OCI-LY3 (cell line): Measurements from ENCODE around the gene MORF4L2.
A peak's percentile ranks its signal among the peaks of the same experiment; 100 is the strongest.

ENCODE experiments used
- H2AFZ ChIP-seq: fragments of 200-600, 300-600 bp; shearing (Covaris generic); 2 replicates; pipeline ENCODE4 v1.6.0; 2014; ENCODE audit warnings: antibody characterized with exemption, low read depth, low read length
- H3K27ac ChIP-seq: fragments of 200-600, 300-600 bp; sonication (generic); 2 replicates; pipeline ENCODE4 v1.5.1; 2014; ENCODE audit warnings: mild to moderate bottlenecking, low read length, moderate library complexity, mixed read lengths
- H3K27me3 ChIP-seq: fragments of 200-600, 300-600 bp; sonication (generic); 2 replicates; pipeline ENCODE4 v1.6.1; 2014; ENCODE audit warnings: low read depth, low read length, mixed read lengths
- H3K36me3 ChIP-seq: fragments of 200-600, 300-600 bp; sonication (generic); replicated peaks from 2 replicates; pipeline ENCODE3; 2014; ENCODE audit warnings: low read depth, low read length, mixed read lengths
- H3K4me1 ChIP-seq: fragments of 300-600, 200-600 bp; sonication (generic); 2 replicates; pipeline ENCODE4 v1.6.1; 2014; ENCODE audit warnings: low read length, mixed read lengths
- H3K4me2 ChIP-seq: fragments of 200-600, 300-600 bp; sonication (generic); 2 replicates; pipeline ENCODE4 v1.6.1; 2014; ENCODE audit warnings: low read length, mixed read lengths
- H3K4me3 ChIP-seq: fragments of 300-600, 200-600 bp; sonication (generic); 2 replicates; pipeline ENCODE4 v1.5.1; 2014; ENCODE audit warnings: antibody characterized with exemption, mild to moderate bottlenecking, low read length, moderate library complexity
- H3K79me2 ChIP-seq: fragments of 300-600, 200-600 bp; shearing (Covaris generic); 2 replicates; pipeline ENCODE4 v1.6.1; 2014; ENCODE audit warnings: mild to moderate bottlenecking, low read length, mixed read lengths
- H3K9ac ChIP-seq: fragments of 300-600, 200-600 bp; shearing (Covaris generic); 2 replicates; pipeline ENCODE4 v1.6.0; 2014; ENCODE audit warnings: mild to moderate bottlenecking, low read length, moderate library complexity
- H3K9me3 ChIP-seq: fragments of 200-600, 300-600 bp; shearing (Covaris generic); 2 replicates; pipeline ENCODE4 v1.6.1; 2014; ENCODE audit warnings: low read length, mixed read lengths; ENCODE audit not compliant: insufficient read depth
- H4K20me1 ChIP-seq: fragments of 200-600, 300-600 bp; sonication (generic); 2 replicates; pipeline ENCODE4 v1.6.1; 2016; ENCODE audit warnings: low read length, mixed read lengths; ENCODE audit not compliant: insufficient read depth
- EZH2phosphoT487 ChIP-seq: fragments of 200-600 bp; shearing (Covaris generic); IDR thresholded peaks from 2 replicates; pipeline ENCODE4 v1.6.1; 2018; ENCODE audit warnings: antibody characterized with exemption, mixed run types, low read depth
- TF ChIP-seq, protein P1 (sequence below): fragments of 200-600, 300-600 bp; sonication (generic); IDR thresholded peaks from 2 replicates; pipeline ENCODE4 v1.5.1; 2014; ENCODE audit warnings: antibody characterized with exemption, low read length, low read depth

Gene MORF4L2

DNA sequence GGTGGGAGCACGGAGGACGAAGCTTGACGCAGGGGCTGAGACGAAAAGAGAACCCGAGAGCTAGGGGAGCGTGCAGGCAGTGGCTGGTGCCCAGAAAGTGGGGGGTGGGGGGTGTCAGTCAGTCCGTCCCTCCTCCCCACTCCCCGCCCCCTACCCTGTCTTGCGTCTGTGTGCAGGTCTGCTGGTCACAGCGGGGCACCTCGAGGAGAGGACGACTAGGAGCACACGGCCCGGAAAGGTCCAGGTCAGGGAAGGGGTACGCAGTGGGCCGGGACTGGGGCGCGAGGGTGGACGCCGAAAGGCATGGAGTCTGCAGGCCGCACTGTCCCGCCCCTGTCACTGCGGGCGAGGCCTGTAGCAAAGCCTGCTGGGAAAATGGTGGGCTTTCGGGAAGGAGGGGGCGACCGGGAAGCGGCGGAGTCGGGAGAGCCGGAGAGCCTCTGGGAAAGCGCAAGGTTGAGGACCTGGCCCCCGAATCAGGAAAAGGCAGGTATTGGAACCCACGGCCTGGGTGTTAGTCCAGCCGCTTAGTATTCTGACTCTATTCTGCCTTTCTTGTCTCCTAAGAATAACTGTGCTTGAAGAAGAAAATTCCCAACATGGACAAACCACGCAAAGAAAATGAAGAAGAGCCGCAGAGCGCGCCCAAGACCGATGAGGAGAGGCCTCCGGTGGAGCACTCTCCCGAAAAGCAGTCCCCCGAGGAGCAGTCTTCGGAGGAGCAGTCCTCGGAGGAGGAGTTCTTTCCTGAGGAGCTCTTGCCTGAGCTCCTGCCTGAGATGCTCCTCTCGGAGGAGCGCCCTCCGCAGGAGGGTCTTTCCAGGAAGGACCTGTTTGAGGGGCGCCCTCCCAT is 57.0 kb downstream of the MORF4L2 start:
- peaks cover 3% of the 10 kb centered on the region; the same call in 1 of the 2 replicates for H3K4me1 ChIP-seq
- no peaks in the 10 kb centered on the region for H3K79me2 ChIP-seq
- no peaks in the 10 kb centered on the region for H3K27me3 ChIP-seq
- no peaks in the 10 kb centered on the region for H3K36me3 ChIP-seq
- H3K27ac ChIP-seq = peak overlapping the region; percentile 27; the same call in 1 of the 2 replicates
- TF ChIP-seq EZH2phosphoT487 = no peak
- TF ChIP-seq, protein P1, sequence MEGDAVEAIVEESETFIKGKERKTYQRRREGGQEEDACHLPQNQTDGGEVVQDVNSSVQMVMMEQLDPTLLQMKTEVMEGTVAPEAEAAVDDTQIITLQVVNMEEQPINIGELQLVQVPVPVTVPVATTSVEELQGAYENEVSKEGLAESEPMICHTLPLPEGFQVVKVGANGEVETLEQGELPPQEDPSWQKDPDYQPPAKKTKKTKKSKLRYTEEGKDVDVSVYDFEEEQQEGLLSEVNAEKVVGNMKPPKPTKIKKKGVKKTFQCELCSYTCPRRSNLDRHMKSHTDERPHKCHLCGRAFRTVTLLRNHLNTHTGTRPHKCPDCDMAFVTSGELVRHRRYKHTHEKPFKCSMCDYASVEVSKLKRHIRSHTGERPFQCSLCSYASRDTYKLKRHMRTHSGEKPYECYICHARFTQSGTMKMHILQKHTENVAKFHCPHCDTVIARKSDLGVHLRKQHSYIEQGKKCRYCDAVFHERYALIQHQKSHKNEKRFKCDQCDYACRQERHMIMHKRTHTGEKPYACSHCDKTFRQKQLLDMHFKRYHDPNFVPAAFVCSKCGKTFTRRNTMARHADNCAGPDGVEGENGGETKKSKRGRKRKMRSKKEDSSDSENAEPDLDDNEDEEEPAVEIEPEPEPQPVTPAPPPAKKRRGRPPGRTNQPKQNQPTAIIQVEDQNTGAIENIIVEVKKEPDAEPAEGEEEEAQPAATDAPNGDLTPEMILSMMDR = peak; percentile 22; the same call in 1 of the 2 replicates
- no peaks in the 10 kb centered on the region for H3K9me3 ChIP-seq
- H4K20me1 ChIP-seq = no peaks in the 10 kb centered on the region
- H2AFZ ChIP-seq = peak overlapping the region; percentile 96
- H3K4me2 ChIP-seq = peak overlapping the region; percentile 90
- peak overlapping the region; percentile 87 for H3K9ac ChIP-seq
- peak overlapping the region; percentile 98 for H3K4me3 ChIP-seq

DNA sequence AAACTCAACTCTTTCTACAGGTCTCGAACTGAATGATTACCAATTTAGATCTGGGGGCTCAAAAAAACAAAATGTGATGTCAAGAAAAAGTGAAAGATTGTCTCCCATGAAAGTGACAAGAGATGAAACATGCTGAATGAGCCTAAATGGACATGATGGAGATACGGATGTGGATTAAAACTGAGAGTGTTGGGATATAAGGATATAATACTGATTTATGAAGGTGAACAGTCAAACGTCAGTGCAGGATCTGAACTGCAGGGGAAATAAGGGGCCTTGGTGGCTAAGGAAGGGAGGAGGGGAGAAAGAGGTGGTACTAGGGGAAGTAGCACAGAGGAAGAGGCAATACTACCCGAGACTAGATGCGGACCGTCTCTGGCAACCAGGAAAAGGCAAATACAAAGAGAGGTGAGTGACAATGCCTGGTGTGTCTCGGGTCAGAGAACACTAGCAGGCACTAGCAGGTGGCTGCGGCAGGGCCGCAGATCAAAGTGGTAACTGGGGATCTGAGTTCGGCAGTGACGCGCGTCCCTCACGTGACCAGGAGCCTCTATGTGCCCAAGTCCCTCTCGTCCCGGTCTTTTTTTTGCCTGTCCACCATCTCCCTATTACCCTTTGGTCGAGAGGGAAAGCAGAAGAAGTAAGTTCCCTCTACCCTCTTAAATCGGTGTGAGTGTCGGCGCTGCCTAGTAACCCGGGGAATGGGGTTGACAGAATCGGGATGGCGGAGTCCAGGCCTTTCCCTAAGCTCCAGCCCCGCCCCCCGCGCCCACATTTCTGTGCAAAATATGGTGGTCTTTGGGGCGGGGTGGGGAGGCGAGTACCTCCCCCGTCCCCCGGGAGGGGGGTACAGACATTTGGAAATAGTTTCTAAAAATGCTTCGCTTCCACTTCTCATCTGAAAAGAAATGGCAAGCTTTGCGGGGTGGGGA is 57.8 kb downstream of the MORF4L2 start, which contains the start of gene TCEAL1:
TSS of gene TCEAL1 (plus strand) at position 590 of the 932 bp plus-strand sequence. CDS start 942 bp downstream, outside the sequence.
- Histone ChIP-seq H3K79me2 (no peaks in the 10 kb centered on the region), H3K4me2 (peak within 1 kb of the TSS; percentile 90), H4K20me1 (no peaks in the 10 kb centered on the region), H3K27me3 (no peaks in the 10 kb centered on the region), H3K9me3 (no peaks in the 10 kb centered on the region), H3K36me3 (no peaks in the 10 kb centered on the region), H3K27ac (peak within 1 kb of the TSS; percentile 27), H2AFZ (peak within 1 kb of the TSS; percentile 96), H3K4me3 (peak within 1 kb of the TSS; percentile 98), H3K4me1 (peaks cover 3% of the 10 kb centered on the region; the same call in 1 of the 2 replicates), H3K9ac (peak within 1 kb of the TSS; percentile 87)
- TF ChIP-seq EZH2phosphoT487 = no peak
- TF ChIP-seq, protein P1 = no peak

- H3K27me3 ChIP-seq = no peaks in the 10 kb centered on the region
- no peaks in the 10 kb centered on the region for H3K36me3 ChIP-seq
- H3K9me3 ChIP-seq = no peaks in the 10 kb centered on the region
- H3K9ac ChIP-seq = no peak overlapping the region
- no peaks in the 10 kb centered on the region for H4K20me1 ChIP-seq
- H3K27ac ChIP-seq = no peak overlapping the region
- TF ChIP-seq EZH2phosphoT487 = no peak
- TF ChIP-seq, protein P1 = no peak
- H3K79me2 ChIP-seq = no peaks in the 10 kb centered on the region
- no peak overlapping the region for H3K4me3 ChIP-seq
- H3K4me2 ChIP-seq = no peak overlapping the region
- H3K4me1 ChIP-seq = peaks cover 3% of the 10 kb centered on the region; the same call in 1 of the 2 replicates
- no peak overlapping the region for H2AFZ ChIP-seq
Measured at GRCh38 chrX:103626855-103627254, 59.6 kb downstream of the MORF4L2 start.
